Osteocyte (in vitro differentiated cells): ENCODE results near the gene ZNF281. TPM values are rescaled to one million over a fixed set of nuclear protein-coding genes. Genes with fewer than 3 reads are reported as not detected.

ENCODE experiments used
- DNase-seq: peaks from one replicate; pipeline ENCODE4 v3.0.0; 2021; ENCODE audit warnings: mixed read lengths; ENCODE audit not compliant: unreplicated experiment; ENCODE audit errors: extremely low spot score
- H3K27ac Mint-ChIP-seq: one replicate; pipeline ENCODE4 v1.8.0; 2021; ENCODE audit warnings: mild to moderate bottlenecking, mixed read lengths; ENCODE audit not compliant: unreplicated experiment
- H3K27me3 Mint-ChIP-seq: one replicate; pipeline ENCODE4 v1.8.0; 2021; ENCODE audit warnings: mixed read lengths; ENCODE audit not compliant: unreplicated experiment
- H3K36me3 Mint-ChIP-seq: one replicate; pipeline ENCODE4 v1.8.0; 2021; ENCODE audit warnings: mixed read lengths; ENCODE audit not compliant: unreplicated experiment
- H3K4me1 Mint-ChIP-seq: one replicate; pipeline ENCODE4 v1.8.0; 2021; ENCODE audit warnings: mixed read lengths; ENCODE audit not compliant: unreplicated experiment
- H3K4me3 Mint-ChIP-seq: one replicate; pipeline ENCODE4 v1.8.0; 2021; ENCODE audit warnings: mild to moderate bottlenecking, moderate library complexity, mixed read lengths; ENCODE audit not compliant: unreplicated experiment
- H3K9me3 Mint-ChIP-seq: one replicate; pipeline ENCODE4 v1.8.0; 2021; ENCODE audit warnings: mixed read lengths; ENCODE audit not compliant: unreplicated experiment
- total RNA-seq: library from RNA; stranded (reverse); gene quantifications from 2 replicates; pipeline ENCODE4 v1.2.1, GENCODE V29; 2021
- TF ChIP-seq, protein P1 (sequence below): fragments of 200-600 bp; sonication (generic); IDR thresholded peaks from 2 replicates; pipeline ENCODE4 v1.5.0; 2021; ENCODE audit warnings: antibody characterized with exemption, mild to moderate bottlenecking, moderate library complexity

The ZNF281 gene
- total RNA-seq, 1 donor from 2014 or later = 18.2 TPM

DNA sequence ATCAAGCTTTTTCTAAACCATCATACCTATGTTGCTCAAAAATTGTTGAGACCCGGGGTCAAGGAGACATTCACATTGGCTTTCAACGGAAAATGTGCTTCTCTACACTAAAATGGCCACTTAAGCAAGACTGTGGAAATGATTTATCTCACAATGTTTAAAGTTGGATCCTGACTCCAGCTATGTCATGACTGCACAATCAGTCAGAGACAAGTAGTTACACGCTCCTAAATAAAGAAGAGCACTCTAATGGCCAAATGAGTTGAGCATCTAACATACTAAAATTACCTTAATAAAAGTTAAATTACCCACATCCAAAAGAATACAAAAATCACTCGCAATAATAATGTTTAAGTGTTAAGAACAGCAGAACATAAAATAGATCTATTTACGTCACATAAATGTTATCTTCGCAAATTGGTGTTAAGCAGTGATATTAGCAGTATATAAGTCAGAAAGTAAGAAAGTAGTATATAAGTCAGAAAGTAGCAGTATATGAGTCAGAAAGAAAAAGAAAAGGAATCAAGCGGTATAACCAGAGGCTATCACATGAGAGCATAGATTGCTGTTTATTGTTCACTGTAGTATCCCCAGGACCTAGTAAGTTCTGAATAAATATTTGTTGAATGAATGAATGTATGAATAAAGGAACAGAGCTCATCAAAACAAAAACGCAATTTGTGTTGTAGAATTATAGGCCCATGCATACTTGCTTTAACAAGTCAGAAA, 28.4 kb downstream of the ZNF281 start:
- H3K4me1 Mint-ChIP-seq = peaks cover 38% of the 10 kb centered on the region

DNA sequence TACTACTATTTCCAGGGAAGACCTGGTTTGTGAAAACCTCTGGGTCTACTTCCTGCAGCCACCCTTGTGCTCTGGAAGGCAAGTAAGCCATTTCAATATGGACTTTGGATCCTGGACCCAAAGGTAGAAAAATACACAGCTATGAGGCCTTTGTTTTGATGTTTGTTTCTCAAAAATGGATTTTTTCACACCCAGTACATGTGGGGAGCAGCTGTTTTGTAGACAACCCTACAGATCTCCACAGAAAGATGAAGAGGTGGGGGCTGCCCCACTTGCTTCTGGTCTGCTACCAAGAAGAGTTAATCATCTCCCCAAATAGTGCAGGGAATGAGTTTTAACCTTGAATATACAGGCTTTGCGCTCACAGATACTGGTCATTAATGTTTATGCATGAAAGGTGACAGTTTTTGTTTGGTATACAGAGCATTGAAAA, 29.2 kb downstream of the ZNF281 start:
- peaks cover 42% of the 10 kb centered on the region for H3K4me1 Mint-ChIP-seq
- H3K27ac Mint-ChIP-seq = peak overlapping the region; percentile 24
- no peak overlapping the region for H3K4me3 Mint-ChIP-seq
- no peaks in the 10 kb centered on the region for H3K9me3 Mint-ChIP-seq
- no peak for DNase-seq
- H3K27me3 Mint-ChIP-seq = no peaks in the 10 kb centered on the region
- no peaks in the 10 kb centered on the region for H3K36me3 Mint-ChIP-seq
- TF ChIP-seq, protein P1, sequence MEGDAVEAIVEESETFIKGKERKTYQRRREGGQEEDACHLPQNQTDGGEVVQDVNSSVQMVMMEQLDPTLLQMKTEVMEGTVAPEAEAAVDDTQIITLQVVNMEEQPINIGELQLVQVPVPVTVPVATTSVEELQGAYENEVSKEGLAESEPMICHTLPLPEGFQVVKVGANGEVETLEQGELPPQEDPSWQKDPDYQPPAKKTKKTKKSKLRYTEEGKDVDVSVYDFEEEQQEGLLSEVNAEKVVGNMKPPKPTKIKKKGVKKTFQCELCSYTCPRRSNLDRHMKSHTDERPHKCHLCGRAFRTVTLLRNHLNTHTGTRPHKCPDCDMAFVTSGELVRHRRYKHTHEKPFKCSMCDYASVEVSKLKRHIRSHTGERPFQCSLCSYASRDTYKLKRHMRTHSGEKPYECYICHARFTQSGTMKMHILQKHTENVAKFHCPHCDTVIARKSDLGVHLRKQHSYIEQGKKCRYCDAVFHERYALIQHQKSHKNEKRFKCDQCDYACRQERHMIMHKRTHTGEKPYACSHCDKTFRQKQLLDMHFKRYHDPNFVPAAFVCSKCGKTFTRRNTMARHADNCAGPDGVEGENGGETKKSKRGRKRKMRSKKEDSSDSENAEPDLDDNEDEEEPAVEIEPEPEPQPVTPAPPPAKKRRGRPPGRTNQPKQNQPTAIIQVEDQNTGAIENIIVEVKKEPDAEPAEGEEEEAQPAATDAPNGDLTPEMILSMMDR = no peak

More for the DNA sequence above, 28.4 kb downstream of the ZNF281 start:
- Mint-ChIP-seq H3K9me3 (no peaks in the 10 kb centered on the region), H3K27me3 (no peaks in the 10 kb centered on the region), H3K27ac (no peak overlapping the region), H3K36me3 (no peaks in the 10 kb centered on the region), H3K4me3 (no peak overlapping the region)
- DNase-seq = no peak
- TF ChIP-seq, protein P1 = no peak

DNA sequence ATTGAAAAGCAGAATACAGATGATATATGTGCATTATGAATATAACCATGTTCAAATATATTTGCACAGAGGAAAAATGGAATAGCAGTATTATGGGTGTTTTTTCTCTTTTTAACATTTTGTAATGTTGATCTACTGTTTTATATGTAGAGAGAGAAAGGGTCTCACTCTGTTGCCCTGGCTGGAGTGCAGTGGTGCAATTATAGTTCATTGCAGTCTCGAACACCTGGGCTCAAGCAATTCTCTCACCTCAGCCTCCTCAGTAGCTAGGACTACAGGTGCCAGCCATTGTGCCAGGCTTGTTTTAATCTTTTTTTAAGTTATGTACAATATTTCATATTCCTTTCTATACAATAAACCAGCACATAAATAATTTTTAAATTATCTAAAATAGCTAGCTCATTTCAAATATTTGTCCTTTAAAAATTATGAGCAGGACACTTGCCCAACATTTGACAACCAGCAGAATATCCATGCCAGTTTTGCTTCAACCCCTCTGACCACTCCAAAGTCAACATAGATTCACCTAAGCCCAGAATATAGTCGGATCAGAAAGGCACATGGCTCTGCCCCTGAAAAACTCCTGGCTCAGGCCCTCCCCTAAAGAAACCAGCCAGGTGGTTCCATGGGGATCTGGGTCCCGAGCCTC, 29.8 kb downstream of the ZNF281 start:
- TF ChIP-seq, protein P1 = no peak
- H3K4me1 Mint-ChIP-seq = peaks cover 46% of the 10 kb centered on the region
- H3K4me3 Mint-ChIP-seq = no peak overlapping the region
- no peaks in the 10 kb centered on the region for H3K36me3 Mint-ChIP-seq
- no peak for DNase-seq
- no peaks in the 10 kb centered on the region for H3K27me3 Mint-ChIP-seq
- peak overlapping the region; percentile 74 for H3K27ac Mint-ChIP-seq
- H3K9me3 Mint-ChIP-seq = no peaks in the 10 kb centered on the region

DNA sequence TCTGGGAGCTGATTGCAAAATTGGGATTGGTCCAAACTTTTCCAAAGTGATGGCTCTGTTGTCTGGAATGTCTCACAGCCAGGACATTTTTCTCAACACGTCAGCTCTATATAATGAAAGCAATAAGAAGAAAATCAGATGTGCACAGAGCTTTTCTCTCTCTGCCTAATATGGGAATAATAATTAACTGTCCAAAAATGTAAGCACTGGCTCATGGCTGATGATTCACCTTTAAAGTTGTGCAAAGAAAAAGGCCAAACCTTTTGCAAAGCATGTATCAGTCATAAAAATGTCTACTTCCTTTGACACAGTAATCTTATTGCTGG, 30.4 kb downstream of the ZNF281 start:
- peaks cover 53% of the 10 kb centered on the region for H3K4me1 Mint-ChIP-seq
- H3K27me3 Mint-ChIP-seq = no peaks in the 10 kb centered on the region
- no peak for DNase-seq
- H3K36me3 Mint-ChIP-seq = no peaks in the 10 kb centered on the region
- peak overlapping the region; percentile 74 for H3K27ac Mint-ChIP-seq
- TF ChIP-seq, protein P1 = no peak
- no peak overlapping the region for H3K4me3 Mint-ChIP-seq
- H3K9me3 Mint-ChIP-seq = no peaks in the 10 kb centered on the region

DNA sequence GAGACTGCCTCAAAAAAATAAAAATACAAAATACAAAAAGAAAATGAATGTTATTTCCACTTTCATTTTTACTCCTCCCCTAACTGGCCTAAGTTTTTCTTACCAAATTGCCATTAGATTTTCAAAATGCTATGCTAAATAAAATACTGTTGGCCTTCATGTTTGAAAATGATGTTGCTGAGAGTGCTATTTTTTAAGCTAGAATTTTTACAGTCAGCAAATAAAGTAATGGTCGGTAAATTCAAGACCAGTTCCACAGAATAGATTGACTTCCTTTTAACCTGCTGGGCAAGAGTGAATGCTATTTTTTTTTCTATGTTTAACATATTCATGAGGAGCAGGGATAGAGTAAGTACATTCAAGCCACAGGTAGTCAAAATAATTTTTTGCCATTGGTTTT, 31.7 kb downstream of the ZNF281 start:
- TF ChIP-seq, protein P1 = no peak
- no peaks in the 10 kb centered on the region for H3K36me3 Mint-ChIP-seq
- no peak overlapping the region for H3K4me3 Mint-ChIP-seq
- peaks cover 66% of the 10 kb centered on the region for H3K4me1 Mint-ChIP-seq
- H3K27me3 Mint-ChIP-seq = no peaks in the 10 kb centered on the region
- no peak overlapping the region for H3K27ac Mint-ChIP-seq
- no peak for DNase-seq
- no peaks in the 10 kb centered on the region for H3K9me3 Mint-ChIP-seq
